Heart right ventricle (tissue), 16 donors: Measurements from ENCODE around the gene GRB10. TPM values are rescaled to one million over a fixed set of nuclear protein-coding genes. Genes with fewer than 3 reads are reported as not detected.

Experiments used
- ATAC-seq, 8 donors: fragments of 200-7000 bp; cut with Tn5 transposase; one replicate each; pipeline ENCODE4 v1.9.1; 2020; ENCODE audit warnings: mild to moderate bottlenecking in 8 of 8, moderate library complexity in 8 of 8, moderate number of reproducible peaks in 1 of 8
- DNase-seq, 2 donors: peaks; one replicate each; pipeline ENCODE4 v3.0.0-alpha.2; 2020
- H3K27ac ChIP-seq, 10 donors: fragments of 200-600 bp; sonication (generic) in 2 of 10; one replicate each; pipeline versions ENCODE4 v1.5.0 to v1.8.0; 2020 to 2022; ENCODE audit warnings: mild to moderate bottlenecking in 3 of 10
- H3K27me3 ChIP-seq, 7 donors: fragments of 200-600 bp; one replicate each; pipeline ENCODE4 v1.8.0; 2021 to 2022; ENCODE audit warnings: mild to moderate bottlenecking in 2 of 7
- H3K36me3 ChIP-seq, 9 donors: fragments of 200-600 bp; sonication (generic) in 1 of 9; one replicate each; pipeline versions ENCODE4 v1.5.0 to v1.8.0; 2020 to 2022; ENCODE audit warnings: mild to moderate bottlenecking in 2 of 9
- H3K4me1 ChIP-seq, 9 donors: fragments of 200-600 bp; sonication (generic) in 1 of 9; one replicate each; pipeline versions ENCODE4 v1.5.0 to v1.8.0; 2020 to 2022; ENCODE audit warnings: mild to moderate bottlenecking in 4 of 9
- H3K4me3 ChIP-seq, 10 donors: fragments of 200-600 bp; sonication (generic) in 2 of 10; one replicate each; pipeline versions ENCODE4 v1.5.0 to v1.8.0; 2020 to 2022; ENCODE audit warnings: mild to moderate bottlenecking in 7 of 10, moderate library complexity in 2 of 10
- H3K9me3 ChIP-seq, 11 donors: fragments of 200-600 bp in 10 of 11; sonication (generic) in 2 of 11; one replicate each; pipeline versions ENCODE4 v1.5.0 to v1.8.0; 2013 to 2022; ENCODE audit warnings: mild to moderate bottlenecking in 2 of 11, control low read depth in 1 of 11, moderate library complexity in 1 of 11
- WGBS, 2 donors: extraction: QIAGEN DNeasy Blood & Tissue Kit; methylation state at CpG; one replicate each; pipeline ENCODE4 v1.1.7; 2013; ENCODE audit warnings: inconsistent platforms in 1 of 2; 5-methylcytosine and 5-hydroxymethylcytosine counted together
- intact Hi-C, 10 donors: fragments of 100-400 bp; cut with DNase I; formaldehyde crosslinking; loops; one replicate each; pipeline versions ENCODE4 v1.11.1 to v1.14.2; 2022
- polyA plus RNA-seq, 2 donors: library from polyadenylated mRNA; stranded (reverse); fragments of 200-250 nt; gene quantifications; one replicate each; pipeline ENCODE4 v1.2.3, GENCODE V29; 2013
- total RNA-seq, 10 donors: library from RNA; stranded (reverse); fragmentation: NEBNext Ultra II Directional in 3 of 10; extraction: Animal tissue kit (Norgen Biotek cat#: 25700) in 3 of 10; gene quantifications; one replicate each; pipeline versions ENCODE4 v1.2.1 to v1.2.4, GENCODE V29; 2021 to 2023
- TF ChIP-seq, protein P1 (sequence below), 9 donors: fragments of 200-600 bp; sonication (generic) in 2 of 9; IDR thresholded peaks; one replicate each; pipeline versions ENCODE4 v1.5.0 to v1.8.0; 2021 to 2022; ENCODE audit warnings: antibody characterized with exemption in 9 of 9, mild to moderate bottlenecking in 5 of 9, moderate library complexity in 1 of 9
- donor health status: Arrhythmogenic right ventricular cardiomyopathy.
- donor health status: ischemic (EF 13 %, LVEDD 7.1; RV severe dilation, severe dysfunction).
- donor health status: healthy with polysubstance abuse.
- donor health status: DM: no; HTN: yes; CAD: no.
- donor health status: DM: no; HTN: no; CAD: no.
- donor health status: ischemic (EF 25% LVEDD 6.9; RV normal size, moderate dysfunction).
- donor health status: ischemic (EF 25% LVEDD 5.7; RV mildly dilated, moderate dysfunction).
- donor health status: healthy.
- donor health status: DM: yes; HTN: yes; CAD: no.
- donor health status: Ischemic cardiomyopathy.
- donor health status: ischemic (EF 35%, LVEDD 5.7; RV mildly dilated, moderate dysfunction).
- donor health status: nonischemic (EF 11% LVEDD 7.7; RV severe dilation, severe dysfunction).
- donor health status: DM: yes; HTN: yes; CAD: no.
- donor health status: PGD.
- donor health status: ischemic (EF 29% LVEDD 5.4; RV normal size, mild dysfunction).
- donor health status: nonischemic (EF 23%, LVEDD 6.1; RV moderate dilation, normal function).

GRB10 gene
- total and polyA plus RNA-seq, 12 donors = 13.2 to 48.7 (median 29.6) TPM

DNA sequence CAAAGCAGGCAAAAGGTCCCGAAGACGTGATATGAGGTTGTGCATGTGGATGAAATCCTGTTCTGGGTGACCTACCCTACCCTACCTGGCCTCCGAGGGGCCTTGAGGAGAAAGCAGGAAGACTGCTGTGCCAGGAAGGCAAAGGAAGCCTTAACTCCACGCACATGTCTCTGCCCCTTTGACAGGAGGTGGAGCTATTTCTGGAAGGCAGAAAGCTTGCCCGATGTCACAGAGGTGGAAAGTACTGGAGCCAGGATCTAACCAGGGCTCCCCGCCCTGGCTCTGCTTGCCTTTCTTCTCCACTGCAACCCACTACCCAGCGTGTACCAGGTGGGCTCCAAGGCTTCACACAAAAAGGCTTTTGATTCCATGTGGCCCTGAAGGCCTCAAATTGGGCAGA, 151.1 kb downstream of the GRB10 start:
- peaks cover 0 to 22% (median 2%) of the 10 kb centered on the region in 11 donors for H3K9me3 ChIP-seq
- DNase-seq = no peak
- H3K36me3 ChIP-seq = peaks cover 0 to 17% (median 2%) of the 10 kb centered on the region in 9 donors
- 54 to 63% methylated on average over 7 of the region's 7 CpGs for WGBS, 2 donors
- peaks cover 9 to 57% (median 39%) of the 10 kb centered on the region in 9 donors for H3K4me1 ChIP-seq
- H3K27ac ChIP-seq = peak overlapping the region in 7 of 10 donors; percentile 25 to 76 (median 57)
- TF ChIP-seq, protein P1, sequence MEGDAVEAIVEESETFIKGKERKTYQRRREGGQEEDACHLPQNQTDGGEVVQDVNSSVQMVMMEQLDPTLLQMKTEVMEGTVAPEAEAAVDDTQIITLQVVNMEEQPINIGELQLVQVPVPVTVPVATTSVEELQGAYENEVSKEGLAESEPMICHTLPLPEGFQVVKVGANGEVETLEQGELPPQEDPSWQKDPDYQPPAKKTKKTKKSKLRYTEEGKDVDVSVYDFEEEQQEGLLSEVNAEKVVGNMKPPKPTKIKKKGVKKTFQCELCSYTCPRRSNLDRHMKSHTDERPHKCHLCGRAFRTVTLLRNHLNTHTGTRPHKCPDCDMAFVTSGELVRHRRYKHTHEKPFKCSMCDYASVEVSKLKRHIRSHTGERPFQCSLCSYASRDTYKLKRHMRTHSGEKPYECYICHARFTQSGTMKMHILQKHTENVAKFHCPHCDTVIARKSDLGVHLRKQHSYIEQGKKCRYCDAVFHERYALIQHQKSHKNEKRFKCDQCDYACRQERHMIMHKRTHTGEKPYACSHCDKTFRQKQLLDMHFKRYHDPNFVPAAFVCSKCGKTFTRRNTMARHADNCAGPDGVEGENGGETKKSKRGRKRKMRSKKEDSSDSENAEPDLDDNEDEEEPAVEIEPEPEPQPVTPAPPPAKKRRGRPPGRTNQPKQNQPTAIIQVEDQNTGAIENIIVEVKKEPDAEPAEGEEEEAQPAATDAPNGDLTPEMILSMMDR (IDR thresholded peaks at IDR 0.05) = no peak
- no peaks in the 10 kb centered on the region for H3K27me3 ChIP-seq
- peak in 6 of 8 donors; percentile 29 to 62 (median 50) for ATAC-seq
- intact Hi-C loops = loop anchor here in 1 of 10 donors (5.0 kb wide), 1 partner anchor 36 kb away; no protein-coding TSS in a partner anchor
- no peak overlapping the region for H3K4me3 ChIP-seq

DNA sequence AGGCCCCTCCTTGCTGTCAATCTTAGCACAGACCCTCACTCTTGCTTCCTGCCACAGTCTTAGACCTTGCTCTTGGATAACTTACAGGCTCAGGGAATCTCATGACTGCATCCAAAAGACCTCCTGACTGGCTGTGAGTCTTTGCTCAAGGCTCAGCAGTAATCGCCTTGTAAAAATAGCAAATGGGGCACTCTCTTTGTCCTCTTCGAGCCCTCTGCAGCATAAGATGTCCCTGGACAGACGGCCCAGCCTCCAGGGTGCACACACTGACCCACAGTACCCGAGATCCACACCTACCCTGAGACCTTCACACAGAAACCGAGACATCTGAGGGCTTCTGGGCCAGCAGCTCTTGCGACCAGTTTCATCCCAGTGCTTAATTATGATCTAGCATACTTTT, 151.6 kb downstream of the GRB10 start:
- peaks cover 9 to 57% (median 39%) of the 10 kb centered on the region in 9 donors for H3K4me1 ChIP-seq
- intact Hi-C loops = loop anchor here in 1 of 10 donors (5.0 kb wide), 1 partner anchor 36 kb away; no protein-coding TSS in a partner anchor
- peaks cover 0 to 17% (median 2%) of the 10 kb centered on the region in 11 donors for H3K9me3 ChIP-seq
- peaks cover 0 to 22% (median 7%) of the 10 kb centered on the region in 9 donors for H3K36me3 ChIP-seq
- ATAC-seq (peak in 4 of 8 donors; percentile 21 to 57 (median 40)), DNase-seq (no peak)
- H3K4me3 ChIP-seq = no peak overlapping the region
- TF ChIP-seq, protein P1 (IDR thresholded peaks at IDR 0.05) = no peak
- peak overlapping the region in 6 of 10 donors; percentile 30 to 76 (median 62) for H3K27ac ChIP-seq
- WGBS, 2 donors = 74 to 76% methylated on average over 6 of the region's 6 CpGs
- no peaks in the 10 kb centered on the region for H3K27me3 ChIP-seq

DNA sequence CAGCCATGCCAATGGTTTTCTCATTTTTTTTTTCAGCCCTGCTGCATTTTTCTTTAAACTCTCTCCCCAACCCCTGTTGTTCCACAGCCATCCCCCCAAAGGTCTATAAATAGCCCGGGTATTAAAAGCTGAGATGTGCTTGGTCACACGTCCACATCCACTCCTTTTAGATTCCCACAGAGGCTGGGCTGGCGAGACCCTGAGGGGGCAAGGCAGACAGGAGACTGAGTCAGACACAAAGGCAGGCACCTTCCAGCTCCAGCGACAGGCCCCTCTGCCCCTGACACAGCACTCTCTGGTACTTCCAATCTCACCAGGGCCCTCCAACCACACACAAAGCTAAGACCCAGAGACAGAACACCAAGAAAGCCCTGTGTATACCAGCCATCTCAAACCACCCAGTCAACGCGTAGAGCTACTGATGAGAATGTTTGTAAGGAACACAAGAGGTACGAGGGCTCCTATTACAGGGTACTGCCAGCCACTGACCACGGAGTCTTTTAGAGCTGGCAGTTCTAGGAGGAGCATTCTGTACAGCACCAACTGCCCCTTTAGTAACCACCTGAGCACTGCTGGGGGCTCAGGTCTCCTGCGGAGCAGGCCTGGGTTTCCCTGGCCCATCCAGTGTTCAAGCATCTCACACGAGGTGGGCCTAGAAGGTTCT, 153.3 kb downstream of the GRB10 start:
- ATAC-seq = peak in 6 of 8 donors; percentile 5 to 58 (median 48)

More for the DNA sequence above, 153.3 kb downstream of the GRB10 start:
- no peak for DNase-seq
- Histone ChIP-seq H3K4me1 (peaks cover 9 to 69% (median 39%) of the 10 kb centered on the region in 9 donors), H3K27ac (peak overlapping the region in 9 of 10 donors; percentile 10 to 76 (median 57)), H3K9me3 (peaks cover 0 to 9% (median 0%) of the 10 kb centered on the region in 11 donors), H3K4me3 (no peak overlapping the region), H3K36me3 (peaks cover 0 to 40% (median 8%) of the 10 kb centered on the region in 9 donors), H3K27me3 (no peaks in the 10 kb centered on the region)
- intact Hi-C loops = loop anchor here in 2 of 10 donors (5.0 kb wide), 1 partner anchor 38 kb away; no protein-coding TSS in a partner anchor
- WGBS, 2 donors = 54 to 69% methylated on average over 10 of the region's 10 CpGs
- TF ChIP-seq, protein P1 (IDR thresholded peaks at IDR 0.05) = no peak
